ENCODE results near the gene C19orf25.
A peak's percentile ranks its signal among the peaks of the same experiment; 100 is the strongest.

The C19orf25 gene

GRCh38 chr19:1490311-1491113 lies 11.5 kb upstream of the C19orf25 start, which contains the start of gene PCSK4:
Gene PCSK4, minus strand, starts transcription at chr19:1490350. Its CDS starts 4 bp downstream, at chr19:1490346.
- peaks cover 8% of the 10 kb centered on the region for H3K27me3 ChIP-seq (ENCODE audit: insufficient read depth, poor library complexity, severe bottlenecking)
- peak within 1 kb of the TSS; percentile 40 for H3K4me3 ChIP-seq (replicated peaks; ENCODE audit: insufficient read depth, low read length)
- no peak for TF ChIP-seq GABPA (IDR thresholded peaks at IDR 0.05; ENCODE audit: low read depth)
- no peak for TF ChIP-seq CTCF (IDR thresholded peaks at IDR 0.05; ENCODE audit: insufficient read depth, low read length)
- TF ChIP-seq POLR2AphosphoS5 (IDR thresholded peaks at IDR 0.05; ENCODE audit: low read depth) = no peak
- TF ChIP-seq REST (IDR thresholded peaks at IDR 0.05; ENCODE audit: insufficient replicate concordance, low read depth) = no peak
- DNase-seq (ENCODE audit: low read depth in 1 of 2, low spot score in 1 of 2) = peak; percentile 96 to 99
- H3K27ac ChIP-seq (replicated peaks) = peak within 1 kb of the TSS; percentile 54

- Histone ChIP-seq H3K4me3 (replicated peaks; ENCODE audit: insufficient read depth, low read length) (peak overlapping the region; percentile 40), H3K27ac (replicated peaks) (peak overlapping the region; percentile 54), H3K27me3 (ENCODE audit: insufficient read depth, poor library complexity, severe bottlenecking) (peaks cover 8% of the 10 kb centered on the region)
- peak in 1 of 2 experiments; percentile 16 for DNase-seq (ENCODE audit: low read depth in 1 of 2, low spot score in 1 of 2)
- TF ChIP-seq GABPA (IDR thresholded peaks at IDR 0.05; ENCODE audit: low read depth) (no peak), CTCF (IDR thresholded peaks at IDR 0.05; ENCODE audit: insufficient read depth, low read length) (no peak), SPI1 (IDR thresholded peaks at IDR 0.05; ENCODE audit: borderline replicate concordance, low read depth) (no peak), REST (IDR thresholded peaks at IDR 0.05; ENCODE audit: insufficient replicate concordance, low read depth) (no peak), POLR2AphosphoS5 (IDR thresholded peaks at IDR 0.05; ENCODE audit: low read depth) (no peak)
Observed at GRCh38 chr19:1489463-1490310, 10.7 kb upstream of the C19orf25 start.

- no peak for DNase-seq (ENCODE audit: low read depth in 1 of 2, low spot score in 1 of 2)
- Histone ChIP-seq H3K4me3 (replicated peaks; ENCODE audit: insufficient read depth, low read length) (no peak overlapping the region), H3K27ac (replicated peaks) (no peak overlapping the region), H3K27me3 (ENCODE audit: insufficient read depth, poor library complexity, severe bottlenecking) (peaks cover 8% of the 10 kb centered on the region)
- TF ChIP-seq SPI1 (IDR thresholded peaks at IDR 0.05; ENCODE audit: borderline replicate concordance, low read depth) (peak; percentile 66; the same call in 1 of the 2 replicates), CTCF (IDR thresholded peaks at IDR 0.05; ENCODE audit: insufficient read depth, low read length) (no peak)
Observed at GRCh38 chr19:1488282-1488601, 9.2 kb upstream of the C19orf25 start.
